Measurements from ENCODE around the gene SIK3.

- TF ChIP-seq CTCF (IDR thresholded peaks at IDR 0.05), result no peak
- no peak for TF ChIP-seq POLR2A (IDR thresholded peaks at IDR 0.05)
- TF ChIP-seq EP300 (IDR thresholded peaks at IDR 0.05), result no peak
These were observed 245.8 kb downstream of the SIK3 start for GRCh38 chr11:116852261-116853031.
